A549 treated with RU486 at 1 μM for 4 hours (cell line): Measurements from ENCODE around the gene NPTXR. TPM values are rescaled to one million over a fixed set of nuclear protein-coding genes. Genes with fewer than 3 reads are reported as not detected.

Experiments used
- total RNA-seq: library from RNA; stranded (reverse); fragments of 200-300 nt; extraction: Qiagen RNA extraction; gene quantifications from 5 replicates; pipeline ENCODE4 v1.2.3, GENCODE V29; 2022; ENCODE audit warnings: low read depth

The NPTXR gene
- total RNA-seq = 10.0 to 14.7 TPM (median 11.2 TPM) in 5 replicates

GRCh38 chr22:38843657-38844314 is at the start of gene NPTXR:
NPTXR (minus strand) TSS chr22:38844028.

GRCh38 chr22:38872172-38872830 is 28.5 kb upstream of the NPTXR start, which contains the start of gene CBX6:
CBX6 (minus strand) TSS chr22:38872216; CDS start chr22:38872190, 26 bp downstream.

GRCh38 chr22:38793721-38794466 is 49.9 kb downstream of the NPTXR start, which contains the start of gene DNAL4:
DNAL4 (minus strand) TSS chr22:38794143; CDS start chr22:38782731, 11,412 bp downstream.

Other genes starting within 250 kb of the NPTXR start
- 0.42 to 0.75 TPM (median 0.71 TPM) in 5 replicates for gene FAM227A, start 187.6 kb downstream of the NPTXR start, total RNA-seq
- 13.4 to 19.2 TPM (median 15.1 TPM) in 5 replicates for gene CBY1, start 187.4 kb downstream of the NPTXR start, total RNA-seq
- gene TOMM22, start 162.1 kb downstream of the NPTXR start, total RNA-seq = 68.5 to 92.7 TPM (median 75.9 TPM) in 5 replicates
- gene JOSD1, start 143.1 kb downstream of the NPTXR start, total RNA-seq = 26.5 to 31.2 TPM (median 29.4 TPM) in 5 replicates
- 7.6 to 10.5 TPM (median 9.2 TPM) in 5 replicates for gene GTPBP1, start 138.1 kb downstream of the NPTXR start, total RNA-seq
- gene SUN2, start 88.0 kb downstream of the NPTXR start, total RNA-seq = 22.9 to 37.2 TPM (median 33.4 TPM) in 5 replicates
- 8.0 to 11.6 TPM (median 10.5 TPM) in 5 replicates for gene DNAL4, start 49.9 kb downstream of the NPTXR start, total RNA-seq
- gene CBX6, start 28.2 kb upstream of the NPTXR start, total RNA-seq = 27.3 to 33.9 TPM (median 31.3 TPM) in 5 replicates
- not detected in 5 replicates for gene APOBEC3A, start 113.6 kb upstream of the NPTXR start, total RNA-seq
- 29.1 to 36.5 TPM (median 30.0 TPM) in 5 replicates for gene APOBEC3B, start 138.3 kb upstream of the NPTXR start, total RNA-seq
- gene APOBEC3C, start 170.2 kb upstream of the NPTXR start, total RNA-seq = 25.4 to 28.4 TPM (median 26.5 TPM) in 5 replicates
- gene APOBEC3D, start 177.1 kb upstream of the NPTXR start, total RNA-seq = 0.09 to 0.60 TPM (median 0.20 TPM) in 3 of 5 replicates, not detected in the others
- gene APOBEC3F, start 196.8 kb upstream of the NPTXR start, total RNA-seq = 1.9 to 2.8 TPM (median 2.1 TPM) in 5 replicates
- not detected in 5 replicates for gene APOBEC3G, start 233.2 kb upstream of the NPTXR start, total RNA-seq